Body of pancreas (tissue), 4 donors: Measurements from ENCODE around the gene BROX. TPM values are rescaled to one million over a fixed set of nuclear protein-coding genes. Genes with fewer than 3 reads are reported as not detected.
A peak's percentile ranks its signal among the peaks of the same experiment; 100 is the strongest.
"Not testable (repeated sequence)": the region's sequence is repeated elsewhere in the genome, so short reads cannot be mapped to it uniquely, and the experiment has no call there.

Experiments used
- ATAC-seq: fragments of 150-250 bp; one replicate; pipeline ENCODE4 v1.9.1; 2016
- DNase-seq, 4 donors: peaks; one replicate each; pipeline ENCODE4 v3.0.0-alpha.2; 2019
- H3K27ac ChIP-seq, 4 donors: fragments of 200-600 bp; sonication (generic); 1 replicate in 3 of 4; 2 replicates in 1 of 4; pipeline versions ENCODE4 v1.5.1 to v1.6.1; 2016 to 2019; ENCODE audit warnings: mild to moderate bottlenecking in 1 of 4, mixed read lengths in 1 of 4, moderate library complexity in 1 of 4
- H3K27me3 ChIP-seq, 2 donors: fragments of 200-600 bp; sonication (generic); one replicate each; pipeline ENCODE4 v1.6.0; 2016; ENCODE audit warnings: mild to moderate bottlenecking in 1 of 2
- H3K36me3 ChIP-seq, 2 donors: fragments of 200-600 bp; sonication (generic); replicated peaks in 1 of 2; 2 replicates each; pipeline ENCODE4 v1.5.1; 2016; ENCODE audit warnings: low read depth in 2 of 2; ENCODE audit not compliant: insufficient read depth in 1 of 2
- H3K4me1 ChIP-seq: fragments of 200-600 bp; sonication (generic); one replicate; pipeline ENCODE4 v1.6.0; 2016
- H3K4me3 ChIP-seq, 2 donors: fragments of 200-600 bp; sonication (generic); 1 replicate in 1 of 2; 2 replicates in 1 of 2; pipeline ENCODE4 v1.5.1; 2016 to 2019
- H3K9me3 ChIP-seq, 3 donors: fragments of 200-600 bp; sonication (generic); 1 replicate in 2 of 3; 2 replicates in 1 of 3; pipeline ENCODE4 v1.5.1; 2016
- POLR2A ChIP-seq, 3 donors: fragments of 450-650 bp; IDR thresholded peaks; one replicate each; pipeline ENCODE4 v1.6.1; 2016; ENCODE audit warnings: antibody characterized with exemption in 3 of 3, mild to moderate bottlenecking in 2 of 3
- WGBS, 2 donors: methylation state at CpG; one replicate each; pipeline ENCODE4 v1.1.5; 2017; 5-methylcytosine and 5-hydroxymethylcytosine counted together
- intact Hi-C: fragments of 100-400 bp; cut with DNase I; formaldehyde crosslinking; loops from one replicate; pipeline ENCODE4 v1.15.1; 2023
- total RNA-seq, 2 donors: library from RNA; depleted of rRNA; stranded (reverse); fragments of >200 nt; gene quantifications; one replicate each; pipeline ENCODE4 v1.1.0, GENCODE V29; 2016
- TF ChIP-seq, protein P1 (sequence below), 7 experiments: fragments of 450-650 bp in 4 of 7; fragments of 200-600 bp in 3 of 7; sonication (generic) in 3 of 7; IDR thresholded peaks; one replicate each; pipeline ENCODE4 v1.5.1; 2016 to 2019; ENCODE audit warnings: antibody characterized with exemption in 7 of 7

The BROX gene
- total RNA-seq, 2 donors from 2014 or later = 12.5 to 18.2 TPM

DNA sequence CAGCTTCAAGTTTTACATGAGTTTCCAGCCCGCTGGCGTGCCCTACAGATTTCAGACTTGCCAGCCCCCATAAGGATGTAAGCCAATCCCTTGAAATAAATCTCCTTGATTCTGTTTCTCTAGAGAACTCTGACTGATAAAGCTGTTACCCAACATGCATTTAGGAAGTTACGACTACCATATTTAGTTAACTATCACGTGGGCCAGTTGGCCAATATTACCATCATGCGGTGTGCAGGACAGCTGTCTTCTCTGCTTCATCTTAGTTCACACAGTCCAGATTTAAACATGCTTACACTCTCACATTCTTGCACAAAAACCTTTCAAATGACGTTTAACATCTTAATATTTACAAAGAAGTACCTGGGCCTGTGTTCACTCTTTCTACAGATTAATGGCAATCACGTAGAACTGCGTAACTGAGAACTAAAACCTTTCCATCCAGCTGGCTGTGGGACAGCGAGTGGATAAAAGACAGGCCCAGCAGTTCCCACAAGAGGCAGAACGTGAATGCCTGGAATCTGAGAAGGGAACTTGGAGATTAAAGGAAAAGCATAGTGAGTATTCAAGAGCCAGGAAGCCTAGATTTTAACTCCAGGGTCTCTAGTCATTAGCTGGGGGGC is 45.4 kb downstream of the BROX start:
- no peaks in the 10 kb centered on the region for H3K27me3 ChIP-seq
- no peak overlapping the region for H3K4me3 ChIP-seq
- H3K4me1 ChIP-seq = no peaks in the 10 kb centered on the region
- no peak overlapping the region for H3K27ac ChIP-seq
- ATAC-seq (peak; percentile 47), DNase-seq (peak in 1 of 4 donors; percentile 13)
- 78 to 84% methylated on average over 10 of the region's 10 CpGs for WGBS, 2 donors
- intact Hi-C loops = no loop called here
- H3K36me3 ChIP-seq = no peaks in the 10 kb centered on the region
- H3K9me3 ChIP-seq = no peaks in the 10 kb centered on the region
- no peak for TF ChIP-seq POLR2A (IDR thresholded peaks at IDR 0.05)
- TF ChIP-seq, protein P1, sequence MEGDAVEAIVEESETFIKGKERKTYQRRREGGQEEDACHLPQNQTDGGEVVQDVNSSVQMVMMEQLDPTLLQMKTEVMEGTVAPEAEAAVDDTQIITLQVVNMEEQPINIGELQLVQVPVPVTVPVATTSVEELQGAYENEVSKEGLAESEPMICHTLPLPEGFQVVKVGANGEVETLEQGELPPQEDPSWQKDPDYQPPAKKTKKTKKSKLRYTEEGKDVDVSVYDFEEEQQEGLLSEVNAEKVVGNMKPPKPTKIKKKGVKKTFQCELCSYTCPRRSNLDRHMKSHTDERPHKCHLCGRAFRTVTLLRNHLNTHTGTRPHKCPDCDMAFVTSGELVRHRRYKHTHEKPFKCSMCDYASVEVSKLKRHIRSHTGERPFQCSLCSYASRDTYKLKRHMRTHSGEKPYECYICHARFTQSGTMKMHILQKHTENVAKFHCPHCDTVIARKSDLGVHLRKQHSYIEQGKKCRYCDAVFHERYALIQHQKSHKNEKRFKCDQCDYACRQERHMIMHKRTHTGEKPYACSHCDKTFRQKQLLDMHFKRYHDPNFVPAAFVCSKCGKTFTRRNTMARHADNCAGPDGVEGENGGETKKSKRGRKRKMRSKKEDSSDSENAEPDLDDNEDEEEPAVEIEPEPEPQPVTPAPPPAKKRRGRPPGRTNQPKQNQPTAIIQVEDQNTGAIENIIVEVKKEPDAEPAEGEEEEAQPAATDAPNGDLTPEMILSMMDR (IDR thresholded peaks at IDR 0.05) = no peak

DNA sequence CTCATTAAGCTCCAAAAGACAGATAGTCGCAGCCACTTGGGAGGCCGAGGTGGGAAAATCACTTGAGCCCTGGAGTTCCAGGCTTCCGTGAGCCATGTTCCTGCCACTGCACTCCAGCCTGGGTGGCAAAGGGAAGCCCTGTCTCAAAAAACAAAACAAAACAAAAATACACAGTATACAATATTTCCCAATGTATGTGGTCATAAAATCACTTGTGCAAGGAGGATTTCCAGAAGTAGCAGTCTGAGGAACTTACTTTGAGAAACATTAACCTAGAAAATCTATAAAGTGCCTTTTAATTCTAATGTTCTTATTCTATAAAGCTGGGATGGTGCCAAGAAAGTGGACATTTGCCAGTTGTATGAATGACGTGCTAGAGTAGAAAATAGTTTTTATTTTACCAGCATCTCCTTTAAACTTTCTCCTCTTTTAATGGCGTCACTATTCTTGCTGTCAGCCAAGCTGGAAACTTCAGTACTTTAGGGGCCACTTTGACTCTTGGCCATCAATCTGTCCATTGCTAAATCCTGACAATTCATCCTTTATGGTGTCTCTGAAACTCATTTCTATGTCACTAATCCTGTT is 47.2 kb downstream of the BROX start:
- TF ChIP-seq POLR2A (IDR thresholded peaks at IDR 0.05) = no peak
- TF ChIP-seq, protein P1 (IDR thresholded peaks at IDR 0.05) = no peak
- no peak for ATAC-seq
- Histone ChIP-seq H3K4me1 (no peaks in the 10 kb centered on the region), H3K4me3 (no peak overlapping the region), H3K27ac (no peak overlapping the region), H3K9me3 (no peaks in the 10 kb centered on the region), H3K27me3 (no peaks in the 10 kb centered on the region), H3K36me3 (no peaks in the 10 kb centered on the region)
- 74 to 80% methylated on average over 5 of the region's 5 CpGs for WGBS, 2 donors
- DNase-seq = no peak
- intact Hi-C loops = no loop called here

DNA sequence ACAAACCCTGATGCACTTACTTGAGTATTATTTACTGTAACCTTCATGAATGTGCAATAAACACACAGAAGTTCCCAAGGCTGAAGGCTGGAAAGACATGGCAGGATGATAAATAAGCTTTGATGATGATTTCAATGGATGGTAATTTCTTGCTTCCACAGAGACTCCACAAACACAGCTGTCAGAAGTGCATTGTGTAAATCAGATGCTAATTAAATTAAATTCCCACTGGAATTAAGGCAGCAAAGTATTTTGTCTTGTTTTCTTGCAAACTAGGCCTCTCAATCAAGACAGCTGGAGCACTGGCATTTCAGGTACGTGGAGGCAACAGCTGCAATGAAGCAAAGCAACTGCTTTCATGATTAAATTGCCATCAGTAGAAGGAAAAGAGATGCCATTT is 48.7 kb downstream of the BROX start:
- TF ChIP-seq, protein P1 (IDR thresholded peaks at IDR 0.05) = no peak
- Histone ChIP-seq H3K4me1 (no peaks in the 10 kb centered on the region), H3K9me3 (no peaks in the 10 kb centered on the region), H3K27ac (no peak overlapping the region), H3K4me3 (no peak overlapping the region), H3K36me3 (no peaks in the 10 kb centered on the region), H3K27me3 (no peaks in the 10 kb centered on the region)
- no peak for DNase-seq
- intact Hi-C loops = no loop called here
- 72 to 81% methylated on average over 1 of the region's 1 CpG for WGBS, 2 donors
- no peak for ATAC-seq

DNA sequence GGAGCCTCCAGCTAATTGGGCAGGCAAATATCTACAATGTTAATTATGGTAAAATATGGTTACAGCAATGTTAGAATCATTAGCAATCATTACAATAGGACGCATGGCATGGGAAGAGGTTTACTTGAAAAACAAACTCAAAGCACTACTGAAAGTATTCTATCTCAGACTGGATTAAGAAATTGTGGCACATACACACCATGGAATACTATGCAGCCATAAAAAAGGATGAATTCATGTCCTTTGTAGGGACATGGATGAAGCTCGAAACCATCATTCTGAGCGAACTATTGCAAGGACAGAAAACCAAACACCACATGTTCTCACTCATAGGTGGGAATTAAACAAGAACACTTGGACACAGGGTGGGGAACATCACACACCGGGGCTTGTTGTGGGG is 49.8 kb downstream of the BROX start:
- H3K27me3 ChIP-seq, H3K4me3 ChIP-seq, intact Hi-C loops, H3K9me3 ChIP-seq, ATAC-seq, H3K36me3 ChIP-seq, H3K27ac ChIP-seq, DNase-seq, H3K4me1 ChIP-seq: not testable (repeated sequence)
- 42 to 75% methylated on average over 4 of the region's 4 CpGs for WGBS, 2 donors

DNA sequence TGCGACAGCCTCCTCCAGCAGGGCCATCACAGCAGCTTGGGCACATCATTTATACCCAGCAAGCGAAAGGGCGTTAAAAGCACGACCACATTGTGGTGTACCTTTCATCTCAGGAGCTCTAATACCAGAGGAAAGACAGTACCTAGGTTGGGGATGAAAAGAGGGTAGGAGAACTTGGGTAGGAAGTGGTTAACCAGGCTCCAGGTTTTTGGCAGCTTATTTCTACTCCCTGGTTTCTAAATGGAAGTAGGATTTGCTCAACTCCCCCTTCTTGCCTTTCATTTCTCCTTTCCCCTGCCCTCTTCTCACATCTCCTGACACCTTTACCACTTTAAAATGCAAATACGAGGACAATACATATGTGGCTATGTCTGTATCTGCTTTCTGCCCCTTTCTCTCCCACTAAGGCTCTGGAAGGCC is 54.8 kb downstream of the BROX start:
- Histone ChIP-seq H3K4me1 (no peaks in the 10 kb centered on the region), H3K27me3 (no peaks in the 10 kb centered on the region), H3K27ac (no peak overlapping the region), H3K9me3 (peaks cover 0 to 7% (median 0%) of the 10 kb centered on the region in 3 donors), H3K4me3 (no peak overlapping the region), H3K36me3 (no peaks in the 10 kb centered on the region)
- DNase-seq (no peak), ATAC-seq (no peak)
- intact Hi-C loops = no loop called here
- 73 to 85% methylated on average over 5 of the region's 5 CpGs for WGBS, 2 donors
- TF ChIP-seq, protein P1 (IDR thresholded peaks at IDR 0.05) = no peak
- TF ChIP-seq POLR2A (IDR thresholded peaks at IDR 0.05) = no peak
